Right lobe of liver (tissue), 6 donors: ENCODE data around the gene ZFP92. TPM values are rescaled to one million over a fixed set of nuclear protein-coding genes. Genes with fewer than 3 reads are reported as not detected.

ENCODE experiments used
- ATAC-seq, 4 donors: fragments of 200-7000 bp; cut with Tn5 transposase; one replicate each; pipeline ENCODE4 v1.9.1; 2020; ENCODE audit warnings: mild to moderate bottlenecking in 4 of 4, moderate library complexity in 4 of 4
- DNase-seq, 3 donors: peaks; one replicate each; pipeline ENCODE4 v3.0.0-alpha.2; 2020
- H3K27ac ChIP-seq, 3 donors: fragments of 200-600 bp; one replicate each; pipeline ENCODE4 v1.8.0; 2022
- H3K27me3 ChIP-seq, 2 donors: fragments of 200-600 bp; one replicate each; pipeline ENCODE4 v1.8.0; 2022
- H3K36me3 ChIP-seq, 4 donors: fragments of 200-600 bp; sonication (generic) in 1 of 4; one replicate each; pipeline versions ENCODE4 v1.5.1 to v1.8.0; 2017 to 2022; ENCODE audit warnings: control low read depth in 1 of 4
- H3K4me1 ChIP-seq, 4 donors: fragments of 200-600 bp; sonication (generic) in 1 of 4; one replicate each; pipeline versions ENCODE4 v1.5.1 to v1.8.0; 2017 to 2022; ENCODE audit warnings: control low read depth in 1 of 4
- H3K4me3 ChIP-seq, 3 donors: fragments of 200-600 bp; one replicate each; pipeline ENCODE4 v1.8.0; 2022
- H3K9me3 ChIP-seq, 4 donors: fragments of 200-600 bp; sonication (generic) in 1 of 4; one replicate each; pipeline versions ENCODE4 v1.5.1 to v1.8.0; 2017 to 2022; ENCODE audit warnings: control low read depth in 1 of 4
- CTCF ChIP-seq, 4 donors: fragments of 200-600 bp in 3 of 4; fragments of 450-650 bp in 1 of 4; IDR thresholded peaks; one replicate each; pipeline versions ENCODE4 v1.5.1 to v1.8.0; 2016 to 2022; ENCODE audit warnings: antibody characterized with exemption in 4 of 4, mild to moderate bottlenecking in 2 of 4
- POLR2A ChIP-seq: fragments of 450-650 bp; IDR thresholded peaks from one replicate; pipeline ENCODE4 v1.6.1; 2017; ENCODE audit warnings: antibody characterized with exemption, mild to moderate bottlenecking
- WGBS: methylation state at CpG from one replicate; pipeline ENCODE4 v1.1.6; 2018; ENCODE audit warnings: low coverage, low lambda C conversion rate; ENCODE audit not compliant: insufficient coverage; ENCODE audit errors: missing lambda C conversion rate; 5-methylcytosine and 5-hydroxymethylcytosine counted together
- intact Hi-C, 2 donors: fragments of 100-400 bp; cut with DNase I; formaldehyde crosslinking; loops; one replicate each; pipeline versions ENCODE4 v1.11.2 to v1.14.1; 2022
- total RNA-seq, 6 experiments: library from RNA; depleted of rRNA in 2 of 6; stranded (reverse); fragments of >200 nt in 2 of 6; fragmentation: NEBNext Ultra II Directional in 3 of 6; extraction: Animal tissue kit (Norgen Biotek cat#: 25700) in 3 of 6; gene quantifications; one replicate each; pipeline versions ENCODE4 v1.1.0 to v1.2.4, GENCODE V29; 2016 to 2023
- donor health status: DM: no; HTN: yes; CAD: no.
- donor health status: DM: no; HTN: no; CAD: no.
- donor health status: DM: no; HTN: no; CAD: no.
- donor health status: DM: no; HTN: yes; CAD: no.
- donor health status: DM: no; HTN: yes; CAD: no.

The ZFP92 gene
- total RNA-seq, 6 experiments from 2014 or later, result 0.31 to 1.4 (median 0.41) TPM

- ATAC-seq, result no peak
- Histone ChIP-seq H3K4me3 (no peak overlapping the region), H3K27me3 (no peaks in the 10 kb centered on the region), H3K36me3 (no peaks in the 10 kb centered on the region), H3K4me1 (peaks cover 0 to 7% (median 0%) of the 10 kb centered on the region in 4 donors), H3K9me3 (no peaks in the 10 kb centered on the region), H3K27ac (no peak overlapping the region)
- TF ChIP-seq CTCF (IDR thresholded peaks at IDR 0.05) (no peak), POLR2A (no peak)
- no peak for DNase-seq
- intact Hi-C loops, result no loop called here
- 43% methylated on average over 2 of the region's 9 CpGs for WGBS
These were observed 3.7 kb downstream of the ZFP92 start for GRCh38 chrX:153414856-153415510.

- Histone ChIP-seq H3K36me3 (no peaks in the 10 kb centered on the region), H3K4me1 (no peaks in the 10 kb centered on the region), H3K27me3 (no peaks in the 10 kb centered on the region), H3K27ac (no peak overlapping the region), H3K4me3 (no peak overlapping the region), H3K9me3 (no peaks in the 10 kb centered on the region)
- no peak for TF ChIP-seq POLR2A
- TF ChIP-seq CTCF (IDR thresholded peaks at IDR 0.05), result no peak
- intact Hi-C loops, result no loop called here
- DNase-seq (no peak), ATAC-seq (no peak)
- 39% methylated on average over 4 of the region's 12 CpGs for WGBS
These were observed 5.6 kb downstream of the ZFP92 start for GRCh38 chrX:153416781-153417450.

DNA sequence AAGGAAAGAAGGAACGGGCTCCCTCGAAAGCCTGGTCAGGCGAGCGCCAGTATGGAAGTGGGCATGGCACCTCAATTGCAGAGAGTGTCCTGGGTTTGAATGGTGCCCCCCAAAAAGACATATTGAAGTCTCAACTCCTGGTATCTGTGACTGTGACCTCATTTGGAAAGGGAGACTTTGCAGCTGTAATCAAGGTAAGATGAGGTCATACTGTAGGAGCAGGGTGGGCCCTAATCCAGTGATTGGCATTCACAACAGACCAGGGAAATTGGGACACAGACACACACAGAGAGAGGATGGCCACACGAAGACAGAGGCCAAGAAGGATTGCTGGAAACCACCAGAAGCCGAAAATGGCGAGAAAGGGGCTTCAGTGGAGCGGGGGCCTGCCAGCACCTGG, 6.4 kb downstream of the ZFP92 start:
- WGBS, result 76% methylated on average over 8 of the region's 8 CpGs
- no peaks in the 10 kb centered on the region for H3K4me1 ChIP-seq
- no peaks in the 10 kb centered on the region for H3K9me3 ChIP-seq
- no peaks in the 10 kb centered on the region for H3K27me3 ChIP-seq
- TF ChIP-seq POLR2A (no peak), CTCF (IDR thresholded peaks at IDR 0.05) (no peak)
- H3K27ac ChIP-seq, result no peak overlapping the region
- H3K4me3 ChIP-seq, result no peak overlapping the region
- no peak for DNase-seq
- intact Hi-C loops, result no loop called here
- H3K36me3 ChIP-seq, result no peaks in the 10 kb centered on the region
- ATAC-seq, result no peak

DNA sequence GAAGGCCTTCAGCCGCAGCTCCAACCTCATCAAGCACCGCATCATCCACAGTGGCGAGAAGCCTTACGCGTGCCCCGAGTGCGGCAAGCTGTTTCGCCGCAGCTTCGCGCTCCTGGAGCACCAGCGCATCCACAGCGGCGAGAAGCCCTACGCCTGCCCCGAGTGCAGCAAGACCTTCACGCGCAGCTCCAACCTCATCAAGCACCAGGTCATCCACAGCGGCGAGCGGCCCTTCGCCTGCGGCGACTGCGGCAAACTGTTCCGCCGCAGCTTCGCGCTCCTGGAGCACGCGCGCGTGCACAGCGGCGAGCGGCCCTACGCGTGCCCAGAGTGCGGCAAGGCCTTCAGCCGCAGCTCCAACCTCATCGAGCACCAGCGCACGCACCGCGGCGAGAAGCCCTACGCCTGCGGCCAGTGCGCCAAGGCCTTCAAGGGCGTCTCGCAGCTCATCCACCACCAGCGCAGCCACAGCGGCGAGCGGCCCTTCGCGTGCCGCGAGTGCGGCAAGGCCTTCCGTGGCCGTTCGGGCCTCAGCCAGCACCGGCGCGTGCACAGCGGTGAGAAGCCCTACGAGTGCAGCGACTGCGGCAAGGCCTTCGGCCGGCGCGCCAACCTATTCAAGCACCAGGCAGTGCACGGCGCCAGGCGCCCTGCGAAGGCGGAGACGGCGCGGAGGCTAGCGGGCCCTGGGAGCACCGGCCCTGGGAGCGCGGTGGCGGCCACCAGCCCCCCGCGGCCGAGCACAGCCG, 9.8 kb downstream of the ZFP92 start:
- WGBS, result 93% methylated on average over 34 of the region's 91 CpGs
- no peak for ATAC-seq
- H3K4me1 ChIP-seq, result no peaks in the 10 kb centered on the region
- no peaks in the 10 kb centered on the region for H3K27me3 ChIP-seq
- no peak overlapping the region for H3K4me3 ChIP-seq
- no peak overlapping the region for H3K27ac ChIP-seq
- intact Hi-C loops, result no loop called here
- no peaks in the 10 kb centered on the region for H3K36me3 ChIP-seq
- TF ChIP-seq CTCF (IDR thresholded peaks at IDR 0.05), result no peak
- DNase-seq, result no peak
- H3K9me3 ChIP-seq, result no peaks in the 10 kb centered on the region
